Spleen (tissue), 11 donors: ENCODE measurements around the gene RPGRIP1L. TPM values are rescaled to one million over a fixed set of nuclear protein-coding genes. Genes with fewer than 3 reads are reported as not detected.

Source experiments
- DNase-seq: peaks from one replicate; pipeline ENCODE4 v3.0.0-alpha.2; 2020
- H3K27ac ChIP-seq, 8 donors: fragments of 200-600 bp; sonication (generic) in 7 of 8; 1 replicate in 4 of 8; 2 replicates in 4 of 8; pipeline versions ENCODE4 v1.5.0 to v1.8.0; 2016 to 2021; ENCODE audit warnings: inconsistent platforms in 4 of 8, mild to moderate bottlenecking in 4 of 8, moderate library complexity in 1 of 8
- H3K27me3 ChIP-seq, 7 donors: fragments of 200-600 bp; sonication (generic) in 6 of 7; replicated peaks in 1 of 7; 1 replicate in 4 of 7; 2 replicates in 3 of 7; pipeline versions ENCODE4 v1.5.0 to v1.8.0; 2016 to 2021; ENCODE audit warnings: inconsistent platforms in 3 of 7, mild to moderate bottlenecking in 1 of 7
- H3K36me3 ChIP-seq, 6 donors: fragments of 200-600 bp; sonication (generic) in 5 of 6; 1 replicate in 4 of 6; 2 replicates in 2 of 6; pipeline versions ENCODE4 v1.5.0 to v1.8.0; 2016 to 2021; ENCODE audit warnings: inconsistent platforms in 2 of 6
- H3K4me1 ChIP-seq, 6 donors: fragments of 200-600 bp; sonication (generic) in 5 of 6; 1 replicate in 3 of 6; 2 replicates in 3 of 6; pipeline versions ENCODE4 v1.5.0 to v1.8.0; 2016 to 2021; ENCODE audit warnings: inconsistent platforms in 3 of 6
- H3K4me3 ChIP-seq, 8 donors: fragments of 200-600 bp; sonication (generic) in 7 of 8; 1 replicate in 4 of 8; 2 replicates in 4 of 8; pipeline versions ENCODE4 v1.5.0 to v1.8.0; 2016 to 2021; ENCODE audit warnings: inconsistent platforms in 4 of 8, mild to moderate bottlenecking in 4 of 8, moderate library complexity in 2 of 8
- H3K9me3 ChIP-seq, 8 donors: fragments of 200-600 bp; sonication (generic) in 7 of 8; 1 replicate in 4 of 8; 2 replicates in 4 of 8; pipeline versions ENCODE4 v1.5.0 to v1.8.0; 2016 to 2021; ENCODE audit warnings: inconsistent platforms in 4 of 8
- CTCF ChIP-seq, 11 experiments: fragments of 200-600 bp in 7 of 11; fragments of 450-650 bp in 4 of 11; sonication (generic) in 4 of 11; IDR thresholded peaks in 8 of 11; conservative IDR thresholded peaks in 3 of 11; 1 replicate in 7 of 11; 2 replicates in 4 of 11; pipeline versions ENCODE4 v1.4.0 to v1.8.0; 2016 to 2021; ENCODE audit warnings: antibody characterized with exemption in 11 of 11, inconsistent platforms in 4 of 11, mild to moderate bottlenecking in 1 of 11
- POLR2A ChIP-seq, 3 donors: fragments of 450-650 bp; IDR thresholded peaks; one replicate each; pipeline ENCODE4 v1.5.1; 2017; ENCODE audit warnings: antibody characterized with exemption in 3 of 3, mild to moderate bottlenecking in 1 of 3
- POLR2AphosphoS5 ChIP-seq, 3 donors: sonication (generic); formaldehyde crosslinking; IDR thresholded peaks; one replicate each; pipeline ENCODE4 v1.5.1; 2017; ENCODE audit warnings: antibody characterized with exemption in 3 of 3
- WGBS, 5 donors: extraction: QIAGEN DNeasy Blood & Tissue Kit in 3 of 5; methylation state at CpG; one replicate each; pipeline versions ENCODE4 v1.1.5 to v1.1.7; 2013 to 2018; 5-methylcytosine and 5-hydroxymethylcytosine counted together
- intact Hi-C: fragments of 100-400 bp; cut with DNase I; formaldehyde crosslinking; loops from one replicate; pipeline ENCODE4 v1.15.0; 2023; ENCODE audit warnings: low total_unique reads
- polyA plus RNA-seq, 3 donors: library from polyadenylated mRNA; stranded (reverse); fragments of 200-250 nt; gene quantifications; one replicate each; pipeline ENCODE4 v1.2.1, GENCODE V29; 2013
- total RNA-seq, 7 donors: library from RNA; depleted of rRNA in 3 of 7; stranded (reverse); fragments of >200 nt in 3 of 7; fragmentation: NEBNext Ultra II Directional in 4 of 7; extraction: Animal tissue kit (Norgen Biotek cat#: 25700) in 4 of 7; gene quantifications; one replicate each; pipeline versions ENCODE4 v1.1.0 to v1.2.1, GENCODE V29; 2016 to 2021
- donor health status: healthy with polysubstance abuse.
- donor health status: DM: no; HTN: no; CAD: no; lungs with moderate emphysema.
- donor health status: DM: no; HTN: no; CAD: no.
- donor health status: Bipolar disorder and iron deficiency.
- donor health status: healthy.
- donor health status: DM: no; HTN: no; CAD: no.
- donor health status: DM: yes; HTN: yes; CAD: no.

Gene RPGRIP1L
- total and polyA plus RNA-seq, 10 donors, result 0.65 to 4.4 (median 2.4) TPM

GRCh38 chr16:53597776-53598175, 105.9 kb downstream of the RPGRIP1L start:
- TF ChIP-seq POLR2A (IDR thresholded peaks at IDR 0.05), result no peak
- no peak overlapping the region for H3K27ac ChIP-seq
- no peaks in the 10 kb centered on the region for H3K4me1 ChIP-seq
- WGBS, 5 donors, result 19 to 23% (median 20%) methylated on average over 3 of the region's 3 CpGs
- no peaks in the 10 kb centered on the region for H3K27me3 ChIP-seq
- H3K36me3 ChIP-seq, result peaks cover 0 to 8% (median 0%) of the 10 kb centered on the region in 6 donors
- no peak for DNase-seq
- no peak overlapping the region for H3K4me3 ChIP-seq
- intact Hi-C loops, result no loop called here
- peaks cover 0 to 24% (median 9%) of the 10 kb centered on the region in 8 donors for H3K9me3 ChIP-seq

GRCh38 chr16:53588081-53588648, 115.5 kb downstream of the RPGRIP1L start:
- intact Hi-C loops, result no loop called here
- H3K4me1 ChIP-seq, result no peaks in the 10 kb centered on the region
- H3K9me3 ChIP-seq, result peaks cover 0 to 24% (median 10%) of the 10 kb centered on the region in 8 donors
- 83 to 95% (median 89%) methylated on average over 3 of the region's 3 CpGs for WGBS, 5 donors
- DNase-seq, result no peak
- no peak for TF ChIP-seq POLR2AphosphoS5 (IDR thresholded peaks at IDR 0.05)
- no peak for TF ChIP-seq CTCF (IDR thresholded peaks at IDR 0.05 in 8 of 11, conservative IDR thresholded peaks at IDR 0.05 in 3 of 11)
- TF ChIP-seq POLR2A (IDR thresholded peaks at IDR 0.05), result no peak
- H3K36me3 ChIP-seq, result no peaks in the 10 kb centered on the region
- H3K27me3 ChIP-seq, result no peaks in the 10 kb centered on the region
- H3K4me3 ChIP-seq, result no peak overlapping the region
- no peak overlapping the region for H3K27ac ChIP-seq

GRCh38 chr16:53583401-53583800, 120.3 kb downstream of the RPGRIP1L start:
- Histone ChIP-seq H3K9me3 (peaks cover 0 to 1% (median 0%) of the 10 kb centered on the region in 8 donors), H3K27ac (no peak overlapping the region), H3K4me3 (no peak overlapping the region), H3K27me3 (no peaks in the 10 kb centered on the region), H3K36me3 (no peaks in the 10 kb centered on the region), H3K4me1 (no peaks in the 10 kb centered on the region)
- TF ChIP-seq POLR2AphosphoS5 (IDR thresholded peaks at IDR 0.05) (no peak), CTCF (IDR thresholded peaks at IDR 0.05 in 8 of 11, conservative IDR thresholded peaks at IDR 0.05 in 3 of 11) (no peak), POLR2A (IDR thresholded peaks at IDR 0.05) (no peak)
- intact Hi-C loops, result no loop called here
- 75 to 89% (median 81%) methylated on average over 2 of the region's 2 CpGs for WGBS, 5 donors
- no peak for DNase-seq

GRCh38 chr16:53581784-53582183, 121.9 kb downstream of the RPGRIP1L start:
- H3K4me1 ChIP-seq, result no peaks in the 10 kb centered on the region
- 72 to 93% (median 84%) methylated on average over 2 of the region's 2 CpGs for WGBS, 5 donors
- H3K27ac ChIP-seq, result no peak overlapping the region
- no peaks in the 10 kb centered on the region for H3K36me3 ChIP-seq
- DNase-seq, result no peak
- no peak overlapping the region for H3K4me3 ChIP-seq
- intact Hi-C loops, result no loop called here
- H3K9me3 ChIP-seq, result no peaks in the 10 kb centered on the region
- no peaks in the 10 kb centered on the region for H3K27me3 ChIP-seq
- TF ChIP-seq POLR2AphosphoS5 (IDR thresholded peaks at IDR 0.05) (no peak), CTCF (IDR thresholded peaks at IDR 0.05 in 8 of 11, conservative IDR thresholded peaks at IDR 0.05 in 3 of 11) (no peak), POLR2A (IDR thresholded peaks at IDR 0.05) (no peak)
